GM12878 (cell line): Measurements from ENCODE around the gene PSORS1C2. TPM values are rescaled to one million over a fixed set of nuclear protein-coding genes. Genes with fewer than 3 reads are reported as not detected.

Experiments used
- ATAC-seq: fragments of 200-7000 bp; cut with Tn5 transposase; 3 replicates; pipeline ENCODE4 v1.9.1; 2020; ENCODE audit warnings: mild to moderate bottlenecking, moderate library complexity
- BruUV-seq: library from RNA; stranded (reverse); fragments of 400-500 nt; replicated peaks from 2 replicates; lab custom pipeline; 2021; lab: Mats Ljungman, UMichigan
- CTCF ChIA-PET: fragments of 300-600 bp; sonication (Branson Sonifier 250); formaldehyde crosslinking; extraction: SDS; loops from one replicate; lab custom pipeline; 2021; ENCODE audit warnings: inconsistent platforms; lab: Yijun Ruan, JAX
- POLR2A ChIA-PET: fragments of 350-600 bp; formaldehyde crosslinking; extraction: SDS; loops from one replicate; lab custom pipeline; 2021; ENCODE audit warnings: inconsistent platforms; lab: Charles Lee
- RAD21 ChIA-PET: fragments of 300-600 bp; sonication (Branson Sonifier 250); formaldehyde crosslinking; loops from one replicate; lab custom pipeline; 2023; ENCODE audit warnings: antibody characterized with exemption; ENCODE audit not compliant: unreplicated experiment; lab: Charles Lee
- SMC1A ChIA-PET: fragments of 300-600 bp; sonication (Branson Sonifier 250); formaldehyde crosslinking; loops from one replicate; lab custom pipeline; 2023; ENCODE audit not compliant: unreplicated experiment, uncharacterized antibody; lab: Charles Lee
- DNase-seq: peaks from one replicate; pipeline ENCODE4 v3.0.0-alpha.2; 2011; ENCODE audit warnings: low read depth, low spot score
- FAIRE-seq: peaks from 3 replicates; lab custom pipeline; 2011; peaks lifted over from hg19 to GRCh38; lab: Jason Lieb, UNC
- H2AFZ ChIP-seq: 2 replicates; pipeline ENCODE4 v1.6.0; 2011; ENCODE audit warnings: low read depth, low read length, control low read depth; ENCODE audit not compliant: control insufficient read depth
- H3K27ac ChIP-seq: 2 replicates; pipeline ENCODE4 v1.5.1; 2011; ENCODE audit warnings: control low read depth; ENCODE audit not compliant: control insufficient read depth, insufficient read depth
- H3K27me3 ChIP-seq, 2 experiments: replicated peaks in 1 of 2; 2 replicates each; pipeline versions ENCODE4 v1.6.0 to v1.6.1; 2011; ENCODE audit warnings: low read length in 1 of 2; ENCODE audit not compliant: control insufficient read depth in 2 of 2, insufficient read depth in 2 of 2
- H3K36me3 ChIP-seq, 2 experiments: 2 replicates each; pipeline ENCODE4 v1.5.1; 2011; ENCODE audit warnings: low read length in 1 of 2; ENCODE audit not compliant: control insufficient read depth in 2 of 2, insufficient read depth in 2 of 2
- H3K4me1 ChIP-seq: 2 replicates; pipeline ENCODE4 v1.6.1; 2011; ENCODE audit warnings: mild to moderate bottlenecking, low read length, moderate library complexity, mixed read lengths; ENCODE audit not compliant: control insufficient read depth, insufficient read depth
- H3K4me2 ChIP-seq: 2 replicates; pipeline ENCODE4 v1.6.0; 2011; ENCODE audit warnings: control low read depth; ENCODE audit not compliant: control insufficient read depth, insufficient read depth
- H3K4me3 ChIP-seq: fragments of 200-600 bp; sonication (generic); 2 replicates; pipeline ENCODE4 v1.5.1; 2016
- H3K79me2 ChIP-seq: 2 replicates; pipeline ENCODE4 v1.6.0; 2011; ENCODE audit warnings: low read length; ENCODE audit not compliant: control insufficient read depth, insufficient read depth
- H3K9ac ChIP-seq: 2 replicates; pipeline ENCODE4 v1.8.0; 2011; ENCODE audit warnings: low read length, control low read depth, mixed read lengths; ENCODE audit not compliant: control insufficient read depth, insufficient read depth
- H3K9me3 ChIP-seq: replicated peaks from 3 replicates; pipeline ENCODE4 v1.5.1; 2011; ENCODE audit warnings: mild to moderate bottlenecking, low read length; ENCODE audit not compliant: control insufficient read depth, insufficient read depth
- H4K20me1 ChIP-seq: 2 replicates; pipeline ENCODE4 v1.6.0; 2011; ENCODE audit not compliant: control insufficient read depth, insufficient read depth
- ELK1 ChIP-seq: IDR thresholded peaks from 2 replicates; pipeline ENCODE4 v1.6.1; 2012; ENCODE audit warnings: low read depth, low read length, improper control_type of control experiment
- MLLT1 ChIP-seq: fragments of 450-650 bp; IDR thresholded peaks from 2 replicates; pipeline ENCODE4 v1.6.1; 2016; ENCODE audit warnings: mild to moderate bottlenecking
- RFX5 ChIP-seq: IDR thresholded peaks from 2 replicates; pipeline ENCODE4 v1.6.1; 2011; ENCODE audit warnings: low read depth, low read length, improper control_type of control experiment
- WGBS: methylation state at CpG from one replicate; pipeline ENCODE4 v1.1.6; 2016; ENCODE audit warnings: low lambda C conversion rate; ENCODE audit not compliant: insufficient replicate concordance, insufficient coverage; ENCODE audit errors: missing lambda C conversion rate; 5-methylcytosine and 5-hydroxymethylcytosine counted together
- in situ Hi-C: fragments of 300-500 bp; cut with MboI; formaldehyde crosslinking; loops from 9 replicates; pipeline ENCODE4 v1.14.3; 2018; ENCODE audit warnings: mixed read lengths
- intact Hi-C: fragments of 100-400 bp; cut with micrococcal nuclease; formaldehyde crosslinking; loops from one replicate; pipeline ENCODE4 v1.14.2; 2022; ENCODE audit not compliant: unreplicated experiment
- polyA plus RNA-seq, 11 experiments: library from polyadenylated mRNA; depleted of rRNA in 4 of 11; unstranded in 6 of 11; stranded (reverse) in 5 of 11; fragments of >200 nt; fragmentation: Nextera tagmentation in 4 of 11; fragmentation: Illumina TruSeq in 1 of 11; extraction: Ambion mirVana in 4 of 11; extraction: Trizol in 1 of 11; gene quantifications; 1 replicate in 1 of 11; 2 replicates in 10 of 11; pipeline versions ENCODE4 v1.2.1 to v1.2.3, GENCODE V29; 2011 to 2016; ENCODE audit warnings: inconsistent platforms in 2 of 11, missing spikeins in 2 of 11, low read depth in 1 of 11
- total RNA-seq, 4 experiments: library from RNA; depleted of rRNA in 3 of 4; stranded (reverse); fragments of >200 nt in 3 of 4; fragmentation: Illumina TruSeq in 1 of 4; extraction: Trizol in 1 of 4; gene quantifications; 2 replicates each; pipeline versions ENCODE4 v1.2.1 to v1.2.3, GENCODE V29; 2013 to 2021

Gene PSORS1C2
- total and polyA plus RNA-seq, 10 of the 15 experiments (the other 5 are each of a cell fraction or from before 2014, with no cell fraction given) = not detected

DNA sequence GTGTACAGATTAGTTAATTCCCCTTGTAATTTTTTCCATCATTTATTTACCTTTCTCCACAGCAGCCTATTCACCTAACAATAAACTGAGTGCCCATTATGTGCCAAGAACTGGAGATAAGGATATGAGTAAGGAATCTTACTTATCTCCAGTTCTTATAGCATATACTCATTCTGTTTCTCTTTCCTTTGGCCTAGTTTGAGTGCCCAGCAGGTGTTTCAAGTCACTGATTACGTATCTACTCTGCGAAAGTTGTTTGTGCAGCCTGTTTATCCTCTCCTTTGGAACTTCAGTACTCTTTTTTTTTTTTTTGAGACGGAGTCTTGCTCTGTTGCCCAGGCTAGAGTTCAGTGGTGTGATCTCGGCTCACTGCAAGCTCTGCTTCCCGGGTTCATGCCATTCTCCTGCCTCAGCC, 48.9 kb upstream of the PSORS1C2 start:
- no TSS peak for BruUV-seq
- in situ Hi-C loops = no loop called here
- no peak for DNase-seq
- FAIRE-seq = no peak
- Histone ChIP-seq H2AFZ (no peak overlapping the region), H3K27ac (no peak overlapping the region), H4K20me1 (no peaks in the 10 kb centered on the region), H3K9me3 (no peaks in the 10 kb centered on the region), H3K36me3 (no peaks in the 10 kb centered on the region), H3K27me3 (no peaks in the 10 kb centered on the region), H3K4me3 (no peak overlapping the region), H3K9ac (no peak overlapping the region), H3K79me2 (no peaks in the 10 kb centered on the region; the same call in none of the 2 replicates), H3K4me1 (peaks cover 21% of the 10 kb centered on the region), H3K4me2 (no peak overlapping the region)
- no peak for ATAC-seq
- CTCF ChIA-PET = interaction anchor here (0.6 to 14.6 kb wide), 6 partner anchors 10 to 696 kb away, joined by 3 to 326 read pairs (median 4); partner anchors contain the start of gene PSORS1C2
- POLR2A ChIA-PET = interaction anchor here (0.7 to 1.4 kb wide), 5 partner anchors 23 to 376 kb away, joined by 3 to 6 read pairs (median 4); partner anchors contain the start of gene TCF19
- 68% methylated on average over 3 of the region's 5 CpGs for WGBS
- RAD21 ChIA-PET = interaction anchor here (0.7 kb wide), 1 partner anchor 49 kb away, joined by 3 read pairs; the partner anchor contains the start of gene PSORS1C2
- TF ChIP-seq RFX5 = no peak
- TF ChIP-seq ELK1 = no peak
- TF ChIP-seq MLLT1 = 0 out of 2 replicates have a peak, but pooled peaks have one; percentile 52
- intact Hi-C loops = no loop called here
- SMC1A ChIA-PET = interaction anchor here (0.7 to 1.1 kb wide), 3 partner anchors 29 to 51 kb away, joined by 3 to 4 read pairs (median 4); partner anchors contain the start of gene TCF19
